Brain microvascular endothelial cell (primary cell): ENCODE data around the gene MDP1.
"Not testable (repeated sequence)": the region's sequence is repeated elsewhere in the genome, so short reads cannot be mapped to it uniquely, and the experiment has no call there.

Source experiments
- DNase-seq: peaks from one replicate; pipeline ENCODE4 v3.0.0-alpha.2; 2020
- H3K27ac ChIP-seq: fragments of 250-450 bp; sonication (Bioruptor Pico); 2 replicates; pipeline ENCODE4 v1.5.1; 2020; ENCODE audit warnings: mild to moderate bottlenecking, moderate library complexity
- H3K27me3 ChIP-seq: fragments of 250-450 bp; sonication (Bioruptor Pico); replicated peaks from 2 replicates; pipeline ENCODE4 v1.5.1; 2020; ENCODE audit warnings: mild to moderate bottlenecking
- H3K36me3 ChIP-seq: fragments of 250-450 bp; sonication (Bioruptor Pico); replicated peaks from 2 replicates; pipeline ENCODE4 v1.5.1; 2020; ENCODE audit warnings: mild to moderate bottlenecking
- H3K4me3 ChIP-seq: 2 replicates; pipeline ENCODE4 v1.5.1; 2011; ENCODE audit warnings: low read depth, mild to moderate bottlenecking, control low read depth, low read length, moderate library complexity
- CTCF ChIP-seq: IDR thresholded peaks from 2 replicates; pipeline ENCODE4 v1.5.1; 2011; ENCODE audit warnings: low read depth, mild to moderate bottlenecking, moderate library complexity, low read length, control low read depth, inconsistent platforms; ENCODE audit errors: missing control alignments
- in situ Hi-C: cut with HindIII; loops from 2 replicates; pipeline ENCODE4 v1.10.0; 2017; ENCODE audit warnings: low sequenced_read_pairs, low pct_ligation_motif_present

Gene MDP1

GRCh38 chr14:24207104-24207551, 8.7 kb downstream of the MDP1 start:
- Histone ChIP-seq H3K27me3 (no peaks in the 10 kb centered on the region), H3K4me3 (no peak overlapping the region), H3K36me3 (peaks cover 30% of the 10 kb centered on the region), H3K27ac (no peak overlapping the region)
- TF ChIP-seq CTCF = no peak
- no peak for DNase-seq
- in situ Hi-C loops = no loop called here

GRCh38 chr14:24206260-24207103, 9.4 kb downstream of the MDP1 start:
- H3K36me3 ChIP-seq = peaks cover 30% of the 10 kb centered on the region
- in situ Hi-C loops = no loop called here
- no peak overlapping the region for H3K27ac ChIP-seq
- no peak for TF ChIP-seq CTCF
- DNase-seq = no peak
- no peaks in the 10 kb centered on the region for H3K27me3 ChIP-seq
- no peak overlapping the region for H3K4me3 ChIP-seq

- Histone ChIP-seq H3K4me3 (no peak overlapping the region), H3K36me3 (peaks cover 17% of the 10 kb centered on the region), H3K27me3 (no peaks in the 10 kb centered on the region), H3K27ac (no peak overlapping the region)
- in situ Hi-C loops = no loop called here
- no peak for DNase-seq
- no peak for TF ChIP-seq CTCF
Observed at GRCh38 chr14:24204163-24205146, 11.4 kb downstream of the MDP1 start.

- in situ Hi-C loops, DNase-seq: not testable (repeated sequence)
- H3K36me3 ChIP-seq = peaks cover 13% of the 10 kb centered on the region
Observed at GRCh38 chr14:24203249-24203886, 12.5 kb downstream of the MDP1 start.

GRCh38 chr14:24202538-24202937, 13.3 kb downstream of the MDP1 start:
- H3K4me3 ChIP-seq, H3K27me3 ChIP-seq, DNase-seq, in situ Hi-C loops, H3K27ac ChIP-seq: not testable (repeated sequence)
- H3K36me3 ChIP-seq = peaks cover 10% of the 10 kb centered on the region

More at GRCh38 chr14:24203249-24203886, 12.5 kb downstream of the MDP1 start:
- not testable (repeated sequence) for H3K27ac ChIP-seq, H3K4me3 ChIP-seq, H3K27me3 ChIP-seq

- no peak for DNase-seq
- Histone ChIP-seq H3K27me3 (no peaks in the 10 kb centered on the region), H3K27ac (no peak overlapping the region), H3K36me3 (peaks cover 5% of the 10 kb centered on the region), H3K4me3 (no peak overlapping the region)
- no peak for TF ChIP-seq CTCF
- in situ Hi-C loops = no loop called here
Observed at GRCh38 chr14:24198814-24199524, 16.9 kb downstream of the MDP1 start.
